Activated naive CD4-positive, alpha-beta T cell treated with anti-CD3 and anti-CD28 coated beads for 36 hours (primary cell): ENCODE results near the gene SPATA18. TPM values are rescaled to one million over a fixed set of nuclear protein-coding genes. Genes with fewer than 3 reads are reported as not detected.
"Not testable (repeated sequence)": the region's sequence is repeated elsewhere in the genome, so short reads cannot be mapped to it uniquely, and the experiment has no call there.

ENCODE experiments used
- CTCF ChIA-PET: fragments of 350-600 bp; sonication (Branson Sonifier 250); formaldehyde crosslinking; loops from one replicate; lab custom pipeline; 2021; ENCODE audit warnings: antibody characterized with exemption; lab: Charles Lee
- DNase-seq: peaks from one replicate; pipeline ENCODE4 v3.0.0-alpha.2; 2020
- H3K27ac Mint-ChIP-seq: one replicate; pipeline ENCODE4 v1.8.0; 2021; ENCODE audit warnings: mild to moderate bottlenecking, mixed read lengths
- H3K27me3 Mint-ChIP-seq: one replicate; pipeline ENCODE4 v1.8.0; 2021; ENCODE audit warnings: low read depth, mixed read lengths
- H3K36me3 Mint-ChIP-seq: one replicate; pipeline ENCODE4 v1.8.0; 2021; ENCODE audit warnings: low read depth, mixed read lengths
- H3K4me1 Mint-ChIP-seq: one replicate; pipeline ENCODE4 v1.8.0; 2021; ENCODE audit warnings: low read depth, mixed read lengths
- H3K4me3 Mint-ChIP-seq: one replicate; pipeline ENCODE4 v1.8.0; 2021; ENCODE audit warnings: mild to moderate bottlenecking, moderate library complexity, mixed read lengths
- H3K9me3 Mint-ChIP-seq: one replicate; pipeline ENCODE4 v1.8.0; 2021; ENCODE audit warnings: mixed read lengths
- intact Hi-C: fragments of 100-400 bp; cut with micrococcal nuclease; formaldehyde crosslinking; loops from one replicate; pipeline ENCODE4 v1.15.1; 2023
- total RNA-seq, 2 experiments: library from RNA; stranded (reverse); gene quantifications; one replicate each; pipeline ENCODE4 v1.2.3, GENCODE V29; 2021

The SPATA18 gene
- total RNA-seq, 2 experiments from 2014 or later, result 0.40 TPM; not detected in 1

DNA sequence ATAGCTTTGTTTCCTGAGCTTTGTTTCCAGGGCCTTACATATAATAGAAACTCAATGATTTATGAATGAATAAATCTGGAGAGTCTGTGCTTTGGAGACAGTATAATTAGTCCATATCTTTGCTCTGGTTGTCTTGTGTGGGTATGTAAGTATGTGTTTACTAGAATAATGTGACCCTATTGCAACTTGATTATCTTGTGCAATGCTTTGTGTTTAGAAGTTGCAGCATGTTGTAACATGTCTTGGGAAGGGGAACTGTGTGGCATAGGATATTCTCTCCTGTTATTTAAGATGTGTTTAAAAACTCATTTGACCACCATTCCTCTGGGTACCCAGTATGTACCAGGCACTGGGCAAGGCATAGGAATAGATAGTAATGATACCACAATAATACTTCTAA lies 6.1 kb downstream of the SPATA18 start:
- DNase-seq, result no peak
- intact Hi-C loops, result no loop called here
- Mint-ChIP-seq H3K4me1 (peaks cover 5% of the 10 kb centered on the region), H3K9me3 (no peaks in the 10 kb centered on the region), H3K27me3 (peaks cover 37% of the 10 kb centered on the region), H3K27ac (no peak overlapping the region), H3K4me3 (no peak overlapping the region), H3K36me3 (no peaks in the 10 kb centered on the region)
- CTCF ChIA-PET, result no interaction called here

DNA sequence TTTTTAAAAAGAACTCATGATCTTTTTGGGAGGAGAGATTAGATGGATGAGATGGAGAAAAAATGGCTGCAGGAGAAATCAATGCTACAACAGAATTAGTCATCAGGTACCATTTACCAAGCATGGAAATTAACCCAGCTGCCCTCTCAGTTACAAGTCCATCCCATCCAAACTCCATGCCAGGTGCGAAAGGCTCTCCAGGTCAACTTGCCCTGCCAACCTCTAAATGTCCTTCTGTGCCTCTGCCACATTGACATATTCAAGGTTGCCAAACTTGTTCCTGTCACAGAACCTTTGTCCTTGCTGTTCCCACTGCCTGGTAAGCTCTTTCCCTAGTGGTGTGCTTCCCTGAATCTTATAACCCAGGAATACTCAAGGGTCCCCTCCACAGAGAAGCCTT lies 7.2 kb downstream of the SPATA18 start:
- intact Hi-C loops, result no loop called here
- Mint-ChIP-seq H3K4me1 (no peaks in the 10 kb centered on the region), H3K27ac (no peak overlapping the region), H3K4me3 (no peak overlapping the region), H3K27me3 (peaks cover 26% of the 10 kb centered on the region), H3K36me3 (no peaks in the 10 kb centered on the region), H3K9me3 (no peaks in the 10 kb centered on the region)
- CTCF ChIA-PET, result no interaction called here
- DNase-seq, result no peak

DNA sequence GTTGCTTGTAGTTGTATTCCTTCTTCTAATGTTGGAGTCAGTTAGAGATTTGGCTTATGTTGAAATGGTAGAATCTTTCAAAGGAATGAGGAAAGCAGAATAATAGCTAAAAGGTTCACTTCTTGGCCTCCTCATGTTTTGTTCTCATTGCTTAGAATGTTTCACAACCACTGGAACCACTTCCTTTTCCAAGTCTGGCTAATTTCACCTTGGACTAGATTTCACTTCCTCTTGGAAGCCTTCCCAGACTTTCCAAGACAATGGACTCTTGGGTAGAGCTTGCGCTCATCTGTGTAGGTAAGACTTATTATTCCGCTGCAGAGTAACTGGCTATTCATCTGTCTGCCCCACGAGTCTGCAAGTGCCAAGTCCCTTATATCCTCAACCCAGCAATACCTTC lies 8.3 kb downstream of the SPATA18 start:
- no peak overlapping the region for H3K27ac Mint-ChIP-seq
- DNase-seq, result no peak
- CTCF ChIA-PET, result no interaction called here
- H3K36me3 Mint-ChIP-seq, result no peaks in the 10 kb centered on the region
- H3K9me3 Mint-ChIP-seq, result no peaks in the 10 kb centered on the region
- intact Hi-C loops, result no loop called here
- H3K27me3 Mint-ChIP-seq, result peaks cover 15% of the 10 kb centered on the region
- no peaks in the 10 kb centered on the region for H3K4me1 Mint-ChIP-seq
- no peak overlapping the region for H3K4me3 Mint-ChIP-seq

DNA sequence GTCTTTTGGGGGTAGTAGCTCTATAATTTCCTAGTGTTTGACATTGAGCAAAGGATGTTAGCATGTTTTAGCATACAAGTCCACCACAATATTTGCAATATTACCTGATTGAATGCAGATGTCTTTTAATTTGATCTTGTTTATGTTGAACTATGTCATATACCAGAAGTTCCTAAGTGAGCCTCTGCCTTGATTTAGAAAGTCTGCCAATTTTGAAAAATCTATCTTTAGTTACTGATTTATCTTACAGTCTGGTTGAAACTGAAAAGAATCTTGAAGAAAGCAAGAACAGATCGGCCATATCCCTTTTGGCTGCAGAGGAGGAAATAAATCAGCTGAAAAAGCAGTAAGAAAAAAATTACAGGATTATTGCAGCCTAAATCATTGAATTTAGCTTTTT lies 18.5 kb downstream of the SPATA18 start:
- CTCF ChIA-PET, result no interaction called here
- Mint-ChIP-seq H3K27me3 (peaks cover 49% of the 10 kb centered on the region), H3K4me3 (no peak overlapping the region), H3K4me1 (no peaks in the 10 kb centered on the region), H3K9me3 (no peaks in the 10 kb centered on the region), H3K27ac (no peak overlapping the region), H3K36me3 (no peaks in the 10 kb centered on the region)
- intact Hi-C loops, result no loop called here
- DNase-seq, result no peak

DNA sequence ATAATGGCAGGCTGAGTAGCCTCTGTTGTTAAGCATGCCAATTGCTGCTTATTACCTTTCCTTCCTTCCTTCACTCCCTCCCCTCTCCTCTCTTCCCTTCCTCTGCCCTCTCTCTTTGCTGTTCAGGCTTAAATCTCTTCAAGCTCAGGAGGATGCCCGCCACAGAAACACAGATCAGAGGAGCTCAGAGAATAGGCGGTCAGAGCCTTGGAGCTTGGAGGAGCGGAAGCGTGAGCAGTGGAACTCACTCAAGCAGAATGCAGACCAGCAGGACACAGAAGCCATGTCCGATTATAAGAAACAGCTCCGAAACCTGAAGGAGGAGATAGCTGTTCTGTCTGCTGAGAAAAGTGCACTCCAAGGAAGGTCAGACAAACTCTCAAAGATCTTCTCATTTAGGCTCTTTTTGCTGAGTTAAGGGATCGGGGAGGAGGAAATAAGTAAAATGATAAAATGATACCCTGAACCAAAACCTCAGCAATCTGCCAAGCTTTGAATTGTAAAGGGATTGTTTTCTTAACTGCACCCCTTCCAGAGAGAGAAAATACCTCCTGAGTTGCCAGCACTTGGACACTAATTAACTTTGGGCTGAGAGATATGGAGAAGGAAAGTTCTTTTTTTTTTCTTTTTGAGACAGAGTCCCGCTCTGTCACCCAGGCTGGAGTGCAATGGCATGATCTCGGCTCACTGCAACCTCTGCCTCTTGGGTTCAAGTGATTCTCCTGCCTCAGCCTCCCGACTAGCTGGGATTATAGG lies 20.9 kb downstream of the SPATA18 start:
- Mint-ChIP-seq H3K27me3 (peaks cover 53% of the 10 kb centered on the region), H3K36me3 (no peaks in the 10 kb centered on the region), H3K9me3 (no peaks in the 10 kb centered on the region), H3K27ac (no peak overlapping the region), H3K4me1 (no peaks in the 10 kb centered on the region), H3K4me3 (no peak overlapping the region)
- intact Hi-C loops, result no loop called here
- CTCF ChIA-PET, result interaction anchor here (0.6 kb wide), 1 partner anchor 21 kb away, joined by 3 read pairs; no protein-coding TSS in a partner anchor
- no peak for DNase-seq

DNA sequence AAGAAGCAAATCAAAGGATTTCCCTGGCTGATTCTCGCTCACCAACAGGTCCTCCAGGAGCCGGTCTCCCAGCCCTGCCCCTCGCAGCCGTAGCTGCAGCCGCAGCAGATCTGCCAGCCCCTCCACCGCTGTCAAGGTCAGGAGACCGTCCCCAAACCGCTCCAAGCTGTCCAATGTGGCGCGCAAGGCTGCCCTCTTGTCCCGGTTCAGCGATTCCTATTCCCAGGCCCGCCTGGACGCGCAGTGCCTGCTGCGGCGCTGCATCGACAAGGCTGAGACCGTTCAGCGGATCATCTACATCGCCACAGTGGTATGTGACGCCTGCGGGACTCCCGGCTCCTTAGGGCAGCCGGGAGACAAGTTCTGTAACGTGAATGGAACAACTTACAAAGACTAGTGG lies 25.6 kb downstream of the SPATA18 start:
- Mint-ChIP-seq H3K27me3 (peaks cover 36% of the 10 kb centered on the region), H3K9me3 (no peaks in the 10 kb centered on the region), H3K27ac (no peak overlapping the region), H3K4me3 (no peak overlapping the region), H3K36me3 (no peaks in the 10 kb centered on the region), H3K4me1 (no peaks in the 10 kb centered on the region)
- no peak for DNase-seq
- intact Hi-C loops, result no loop called here
- CTCF ChIA-PET, result no interaction called here

DNA sequence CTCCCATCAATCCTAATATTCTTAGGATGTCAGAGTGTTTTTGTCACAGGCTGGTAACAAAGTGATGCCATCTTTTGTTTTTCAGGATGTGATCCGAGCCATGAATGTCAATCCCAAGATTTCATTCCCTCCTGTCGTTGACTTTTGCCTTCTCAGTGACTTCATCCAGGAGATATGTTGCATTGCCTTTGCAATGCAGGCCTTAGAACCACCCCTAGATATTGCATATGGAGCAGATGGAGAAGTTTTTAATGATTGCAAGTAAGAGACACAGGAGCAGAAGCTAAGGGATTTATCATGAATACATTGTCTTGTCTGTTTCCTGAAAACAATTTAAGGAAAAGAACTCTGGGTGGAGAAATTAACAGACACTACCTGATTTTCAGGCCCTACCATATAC lies 28.6 kb downstream of the SPATA18 start:
- peaks cover 30% of the 10 kb centered on the region for H3K27me3 Mint-ChIP-seq
- H3K27ac Mint-ChIP-seq, result no peak overlapping the region
- no peak for DNase-seq
- no peaks in the 10 kb centered on the region for H3K36me3 Mint-ChIP-seq
- no peaks in the 10 kb centered on the region for H3K4me1 Mint-ChIP-seq
- intact Hi-C loops, result no loop called here
- H3K9me3 Mint-ChIP-seq, result no peaks in the 10 kb centered on the region
- no peak overlapping the region for H3K4me3 Mint-ChIP-seq
- CTCF ChIA-PET, result no interaction called here

DNA sequence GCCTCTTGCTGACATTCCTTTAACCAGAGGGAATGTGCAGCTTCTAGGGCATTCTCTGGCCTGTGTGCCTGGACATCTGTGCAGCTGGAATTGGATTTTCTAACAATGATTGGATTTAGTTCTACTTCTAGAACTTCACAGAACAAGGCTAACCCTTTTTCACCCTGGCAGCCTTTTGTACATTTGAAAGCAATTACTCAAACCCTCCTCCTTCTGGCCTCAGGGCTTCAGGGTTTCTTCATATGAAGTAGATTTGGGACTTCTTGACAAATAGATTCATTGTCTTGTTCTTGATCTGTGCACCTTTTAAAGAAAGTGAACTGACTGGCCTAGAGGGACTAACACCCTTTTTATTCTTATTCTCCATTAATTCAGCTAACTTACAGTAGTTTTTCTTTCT lies 30.1 kb downstream of the SPATA18 start:
- Mint-ChIP-seq H3K27ac (no peak overlapping the region), H3K4me1 (no peaks in the 10 kb centered on the region), H3K4me3 (no peak overlapping the region), H3K36me3 (no peaks in the 10 kb centered on the region), H3K9me3 (peaks cover under 1% of the 10 kb centered on the region), H3K27me3 (peaks cover 21% of the 10 kb centered on the region)
- no peak for DNase-seq
- intact Hi-C loops, result no loop called here
- CTCF ChIA-PET, result no interaction called here

DNA sequence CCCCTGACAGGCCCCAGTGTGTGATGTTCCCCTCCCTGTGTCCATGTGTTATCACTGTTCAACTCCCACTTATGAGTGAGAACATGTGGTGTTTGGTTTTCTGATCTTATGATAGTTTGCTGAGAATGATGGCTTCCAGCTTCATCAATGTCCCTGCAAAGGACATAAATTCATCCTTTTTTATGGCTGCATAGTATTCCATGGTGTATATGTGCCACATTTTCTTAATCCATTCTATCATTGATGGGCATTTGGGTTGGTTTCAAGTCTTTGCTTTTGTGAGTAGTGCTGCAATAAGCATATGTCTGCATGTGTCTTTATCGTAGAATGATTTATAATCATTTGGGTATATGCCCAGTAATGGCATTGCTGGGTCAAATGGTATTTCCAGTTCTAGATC lies 35.3 kb downstream of the SPATA18 start:
- DNase-seq, H3K9me3 Mint-ChIP-seq, CTCF ChIA-PET: not testable (repeated sequence)

DNA sequence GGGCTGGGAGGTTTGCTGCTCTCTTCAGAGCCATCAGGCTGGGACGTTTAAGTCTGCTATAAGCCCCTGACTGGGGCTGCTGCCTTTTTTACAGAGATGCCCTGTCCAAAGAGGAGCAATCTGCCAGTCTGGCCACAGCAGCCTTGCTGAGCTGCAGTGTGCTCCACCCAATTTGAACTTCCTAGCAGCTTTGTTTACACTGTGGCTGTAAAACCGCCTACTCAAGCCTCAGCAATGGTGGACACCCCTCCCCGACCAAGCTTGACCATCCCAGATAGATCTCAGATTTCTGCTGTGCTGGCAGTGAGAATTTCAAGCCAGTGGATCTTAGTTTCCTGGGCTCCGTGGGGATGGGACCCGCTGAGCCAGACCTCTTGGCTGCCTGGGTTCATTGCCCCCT lies 40.7 kb downstream of the SPATA18 start:
- H3K4me3 Mint-ChIP-seq, result no peak overlapping the region
- H3K9me3 Mint-ChIP-seq, result peaks cover 6% of the 10 kb centered on the region
- no peaks in the 10 kb centered on the region for H3K36me3 Mint-ChIP-seq
- no peak overlapping the region for H3K27ac Mint-ChIP-seq
- CTCF ChIA-PET, result no interaction called here
- intact Hi-C loops, result no loop called here
- no peaks in the 10 kb centered on the region for H3K4me1 Mint-ChIP-seq
- DNase-seq, result no peak
- H3K27me3 Mint-ChIP-seq, result peaks cover 14% of the 10 kb centered on the region

More for the DNA sequence above, 35.3 kb downstream of the SPATA18 start:
- peaks cover 16% of the 10 kb centered on the region for H3K27me3 Mint-ChIP-seq
- H3K36me3 Mint-ChIP-seq, H3K27ac Mint-ChIP-seq, H3K4me1 Mint-ChIP-seq, H3K4me3 Mint-ChIP-seq, intact Hi-C loops: not testable (repeated sequence)

DNA sequence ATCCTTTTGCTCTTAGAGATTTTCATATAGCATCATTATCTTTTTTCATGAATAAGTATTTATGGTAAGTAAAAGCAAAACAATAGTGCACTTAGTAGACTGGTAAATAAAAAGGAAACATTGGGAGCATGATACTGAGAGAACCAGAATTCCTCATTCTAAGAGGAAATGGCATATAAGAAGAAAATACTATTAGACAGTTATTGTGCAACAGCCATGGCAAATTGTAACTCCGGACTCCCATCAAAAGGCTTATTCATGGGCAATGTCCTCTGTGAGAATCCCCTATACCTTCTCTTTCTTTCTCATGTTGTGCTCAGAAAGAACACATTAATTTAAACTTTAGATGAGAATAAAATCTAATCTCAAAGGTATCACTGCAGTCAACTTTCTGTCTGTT lies 42.4 kb downstream of the SPATA18 start:
- H3K27me3 Mint-ChIP-seq, result peaks cover 14% of the 10 kb centered on the region
- no peaks in the 10 kb centered on the region for H3K4me1 Mint-ChIP-seq
- no peak overlapping the region for H3K4me3 Mint-ChIP-seq
- no peaks in the 10 kb centered on the region for H3K36me3 Mint-ChIP-seq
- no peak for DNase-seq
- H3K9me3 Mint-ChIP-seq, result no peaks in the 10 kb centered on the region
- intact Hi-C loops, result no loop called here
- no peak overlapping the region for H3K27ac Mint-ChIP-seq
- CTCF ChIA-PET, result no interaction called here

DNA sequence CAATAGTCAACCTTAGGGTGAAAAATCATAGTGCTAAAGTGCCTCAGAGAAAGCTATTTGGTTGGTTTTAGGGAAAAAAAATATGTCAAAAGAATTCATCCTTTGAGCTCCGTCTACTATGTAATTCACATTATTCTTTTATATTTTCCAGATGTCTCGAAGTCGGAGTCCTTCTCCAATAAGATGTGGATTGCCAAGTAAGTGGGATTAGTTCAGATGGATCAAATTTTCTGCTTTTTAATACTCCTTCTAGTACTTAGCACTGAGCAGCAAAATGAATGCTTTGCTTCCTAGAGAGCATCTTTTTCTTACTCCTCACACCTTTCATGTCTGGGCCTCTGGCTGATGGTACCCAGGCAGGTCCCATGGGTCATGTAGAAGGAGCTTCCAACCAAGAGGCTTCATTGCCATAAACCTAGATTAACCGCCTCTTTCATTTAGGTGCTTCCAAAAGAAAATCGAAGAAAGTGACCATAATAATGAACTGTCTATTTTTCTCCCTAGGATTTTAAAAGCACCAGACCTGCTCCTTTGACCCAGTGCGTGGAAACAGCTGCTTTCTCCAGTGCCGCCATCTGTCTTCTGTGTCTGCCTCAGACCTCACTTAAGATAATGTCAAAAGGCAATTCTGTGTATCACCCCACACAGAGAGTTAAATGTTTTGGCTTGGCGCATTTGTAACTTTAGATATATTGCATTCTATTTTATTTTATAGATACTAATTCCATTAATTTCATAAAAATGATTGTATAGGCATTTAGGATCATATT lies 43.5 kb downstream of the SPATA18 start:
- H3K27me3 Mint-ChIP-seq, result peaks cover 12% of the 10 kb centered on the region
- H3K4me1 Mint-ChIP-seq, result no peaks in the 10 kb centered on the region
- H3K36me3 Mint-ChIP-seq, result no peaks in the 10 kb centered on the region
- no peak overlapping the region for H3K27ac Mint-ChIP-seq
- CTCF ChIA-PET, result no interaction called here
- intact Hi-C loops, result no loop called here
- no peak for DNase-seq
- no peak overlapping the region for H3K4me3 Mint-ChIP-seq
- no peaks in the 10 kb centered on the region for H3K9me3 Mint-ChIP-seq

DNA sequence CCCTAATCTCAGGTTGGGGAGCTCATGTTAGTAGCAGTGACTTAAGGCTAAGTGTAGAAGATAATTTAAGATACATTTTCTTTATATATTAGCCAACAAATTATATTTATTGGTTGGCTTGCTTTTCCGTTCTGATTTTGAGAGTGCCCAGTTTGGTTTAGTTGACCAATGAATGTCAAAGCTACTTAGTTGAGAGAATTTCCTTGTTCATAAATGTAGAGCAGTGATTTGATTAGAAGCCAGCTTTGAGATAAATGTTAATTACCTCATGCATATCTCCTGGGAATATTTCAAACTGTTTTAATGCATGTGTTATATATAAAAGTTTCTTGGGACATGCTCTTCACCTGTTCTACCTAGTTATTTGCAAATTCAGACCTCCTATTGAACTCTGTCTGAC lies 44.3 kb downstream of the SPATA18 start:
- no peaks in the 10 kb centered on the region for H3K9me3 Mint-ChIP-seq
- CTCF ChIA-PET, result no interaction called here

More for the DNA sequence above, 44.3 kb downstream of the SPATA18 start:
- no peak for DNase-seq
- Mint-ChIP-seq H3K36me3 (no peaks in the 10 kb centered on the region), H3K4me1 (no peaks in the 10 kb centered on the region), H3K4me3 (no peak overlapping the region), H3K27me3 (peaks cover 11% of the 10 kb centered on the region), H3K27ac (no peak overlapping the region)
- intact Hi-C loops, result no loop called here
